NCI-H345 treated with DMSO at 0.1 percent for 48 hours (cell line): Measurements from ENCODE around the gene CMTM4.
"Not testable (repeated sequence)": the region's sequence is repeated elsewhere in the genome, so short reads cannot be mapped to it uniquely, and the experiment has no call there.

Source experiments
- DNase-seq: peaks from one replicate; lab custom pipeline; 2025; ENCODE audit not compliant: unreplicated experiment; lab: John Stamatoyannopoulos, UW

The CMTM4 gene

GRCh38 chr16:66617728-66618127, 78.8 kb downstream of the CMTM4 start:
- DNase-seq, result no peak

- DNase-seq, result no peak
Measured at GRCh38 chr16:66617010-66617434, 79.5 kb downstream of the CMTM4 start.

- DNase-seq, result no peak
Measured at GRCh38 chr16:66616592-66616991, 80.0 kb downstream of the CMTM4 start.

GRCh38 chr16:66616169-66616568, 80.4 kb downstream of the CMTM4 start:
- DNase-seq, result no peak

GRCh38 chr16:66614161-66614802, 82.3 kb downstream of the CMTM4 start:
- DNase-seq, result no peak

- DNase-seq, result no peak
Measured at GRCh38 chr16:66612422-66612821, 84.1 kb downstream of the CMTM4 start.

GRCh38 chr16:66611911-66612310, 84.6 kb downstream of the CMTM4 start:
- not testable (repeated sequence) for DNase-seq

- DNase-seq, result no peak
Measured at GRCh38 chr16:66610111-66610820, 86.3 kb downstream of the CMTM4 start.

GRCh38 chr16:66609139-66609510, 87.4 kb downstream of the CMTM4 start:
- DNase-seq, result no peak

- DNase-seq, result peak; percentile 12
Measured at GRCh38 chr16:66608241-66609138, 88.1 kb downstream of the CMTM4 start.

GRCh38 chr16:66605979-66606751, 90.4 kb downstream of the CMTM4 start:
- DNase-seq, result no peak

GRCh38 chr16:66605177-66605978, 91.2 kb downstream of the CMTM4 start:
- DNase-seq, result no peak

- peak; percentile 10 for DNase-seq
Measured at GRCh38 chr16:66604376-66605176, 92.0 kb downstream of the CMTM4 start, which contains the start of gene CMTM3. CMTM3 (plus strand) TSS chr16:66604704; CDS start chr16:66604806, 102 bp downstream.

GRCh38 chr16:66603537-66604375, 92.8 kb downstream of the CMTM4 start:
- DNase-seq, result peak; percentile 45

GRCh38 chr16:66601471-66601870, 95.1 kb downstream of the CMTM4 start:
- DNase-seq, result no peak

- no peak for DNase-seq
Measured at GRCh38 chr16:66600477-66600876, 96.1 kb downstream of the CMTM4 start.

GRCh38 chr16:66599726-66600125, 96.8 kb downstream of the CMTM4 start:
- no peak for DNase-seq

GRCh38 chr16:66598111-66598510, 98.4 kb downstream of the CMTM4 start:
- DNase-seq, result no peak
